MM.1S (cell line): ENCODE data around the gene B3GAT3.

Experiments
- CTCF ChIP-seq: fragments of 300-600 bp; sonication (generic); IDR thresholded peaks from 2 replicates; pipeline ENCODE4 v1.5.1; 2016; ENCODE audit warnings: antibody characterized with exemption, low read length, mixed read lengths
- EZH2 ChIP-seq: fragments of 300-600 bp; sonication (generic); optimal IDR thresholded peaks from 2 replicates; pipeline ENCODE3; 2017; ENCODE audit warnings: low read depth, mild to moderate bottlenecking, antibody characterized with exemption, low read length, mixed read lengths
- EZH2phosphoT487 ChIP-seq: fragments of 300-600 bp; sonication (generic); IDR thresholded peaks from 2 replicates; pipeline ENCODE4 v1.6.1; 2018; ENCODE audit warnings: antibody characterized with exemption, low read length

GRCh38 chr11:62599901-62600300, 21.9 kb downstream of the B3GAT3 start:
- TF ChIP-seq CTCF: no peak
- TF ChIP-seq EZH2phosphoT487: no peak
- TF ChIP-seq EZH2: no peak
